ENCODE results near the gene SLITRK4.

SLITRK4 gene

GRCh38 chrX:143635915-143636314 lies at the start of gene SLITRK4:
Gene SLITRK4 (minus strand): TSS chrX:143636101. CDS start chrX:143631108, 4,993 bp downstream.
- no peak for DNase-seq

- no peak for DNase-seq
Observed at GRCh38 chrX:143683486-143683885, 47.6 kb upstream of the SLITRK4 start.

GRCh38 chrX:143674926-143675325 lies 39.0 kb upstream of the SLITRK4 start:
- DNase-seq, result no peak

- no peak for DNase-seq
Observed at GRCh38 chrX:143669395-143669794, 33.5 kb upstream of the SLITRK4 start.

GRCh38 chrX:143664302-143664701 lies 28.4 kb upstream of the SLITRK4 start:
- no peak for DNase-seq

GRCh38 chrX:143663755-143664154 lies 27.9 kb upstream of the SLITRK4 start:
- DNase-seq, result no peak

GRCh38 chrX:143661286-143661685 lies 25.4 kb upstream of the SLITRK4 start:
- no peak for DNase-seq

GRCh38 chrX:143648705-143649104 lies 12.8 kb upstream of the SLITRK4 start:
- DNase-seq, result no peak

GRCh38 chrX:143642426-143642825 lies 6.5 kb upstream of the SLITRK4 start:
- DNase-seq, result no peak

- DNase-seq, result no peak
Observed at GRCh38 chrX:143636831-143637230, 930 bp upstream of the SLITRK4 start.

- DNase-seq, result no peak
Observed at GRCh38 chrX:143634663-143635455, 1.0 kb downstream of the SLITRK4 start.

- no peak for DNase-seq
Observed at GRCh38 chrX:143634309-143634662, 1.6 kb downstream of the SLITRK4 start.

- no peak for DNase-seq
Observed at GRCh38 chrX:143633461-143634308, 2.2 kb downstream of the SLITRK4 start.

- DNase-seq, result peak in 1 of 2 donors; percentile 17
Observed at GRCh38 chrX:143632625-143633410, 3.1 kb downstream of the SLITRK4 start.

- DNase-seq, result no peak
Observed at GRCh38 chrX:143623657-143624056, 12.2 kb downstream of the SLITRK4 start.

GRCh38 chrX:143621276-143621675 lies 14.6 kb downstream of the SLITRK4 start:
- DNase-seq, result no peak

- DNase-seq, result no peak
Observed at GRCh38 chrX:143615851-143616250, 20.1 kb downstream of the SLITRK4 start.

- no peak for DNase-seq
Observed at GRCh38 chrX:143601809-143602208, 34.1 kb downstream of the SLITRK4 start.

- no peak for DNase-seq
Observed at GRCh38 chrX:143581240-143581639, 54.7 kb downstream of the SLITRK4 start.

- no peak for DNase-seq
Observed at GRCh38 chrX:143580266-143580665, 55.6 kb downstream of the SLITRK4 start.

Measured in CD4-positive, alpha-beta T cell treated with Interleukin-4 for 1 hour (primary cell).